ENCODE results near the gene DTHD1. TPM values are rescaled to one million over a fixed set of nuclear protein-coding genes. Genes with fewer than 3 reads are reported as not detected.

The DTHD1 gene
- total RNA-seq, 1 donor from 2014 or later: not detected

DNA sequence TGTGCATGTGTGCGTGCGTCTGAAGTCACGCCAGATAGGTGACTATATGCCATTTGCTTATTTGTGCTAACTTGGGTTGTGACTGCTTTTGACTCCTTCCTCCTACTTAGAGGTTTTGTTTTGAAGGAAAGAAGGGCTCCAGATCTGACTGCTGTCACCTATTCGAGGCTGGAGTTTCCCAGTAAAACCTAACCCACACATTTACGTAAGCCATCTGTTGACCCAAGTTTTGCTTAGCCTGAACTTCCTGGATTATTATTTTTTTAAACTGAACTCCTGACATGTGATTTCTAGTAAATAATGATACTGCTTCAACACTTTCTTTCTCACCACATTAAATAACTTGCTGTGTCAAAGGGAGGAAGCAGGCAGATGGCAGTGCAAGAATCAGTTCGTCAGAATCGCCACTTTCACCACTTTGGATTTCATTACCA, 41.5 kb downstream of the DTHD1 start:
- Mint-ChIP-seq H3K27me3 (ENCODE audit: low read depth, unreplicated experiment) (no peaks in the 10 kb centered on the region), H3K36me3 (ENCODE audit: low read depth, unreplicated experiment) (no peaks in the 10 kb centered on the region), H3K27ac (ENCODE audit: unreplicated experiment) (no peak overlapping the region), H3K4me3 (ENCODE audit: unreplicated experiment) (no peak overlapping the region), H3K9me3 (ENCODE audit: unreplicated experiment) (no peaks in the 10 kb centered on the region), H3K4me1 (ENCODE audit: low read depth, unreplicated experiment) (no peaks in the 10 kb centered on the region)
- H3K27me3 ChIP-seq (ENCODE audit: insufficient read depth, low read length): peaks cover 2% of the 10 kb centered on the region
- no peak overlapping the region for H3K4me2 ChIP-seq (ENCODE audit: low read length)
- no peaks in the 10 kb centered on the region for H3K79me2 ChIP-seq (ENCODE audit: insufficient read depth, low read length)
- H4K20me1 ChIP-seq (ENCODE audit: insufficient read depth, low read length): no peaks in the 10 kb centered on the region
- no peaks in the 10 kb centered on the region for H3K4me1 ChIP-seq (ENCODE audit: insufficient read depth, low read length)
- H3K9me3 ChIP-seq (ENCODE audit: insufficient read depth, low read depth, low read length): no peaks in the 10 kb centered on the region
- no peak overlapping the region for H3K4me3 ChIP-seq (ENCODE audit: insufficient read depth, low read depth, low read length)
- H3K9ac ChIP-seq (ENCODE audit: low read length): no peak overlapping the region
- FAIRE-seq (no peak), DNase-seq (ENCODE audit: low read depth) (no peak)
- TF ChIP-seq, protein P1, sequence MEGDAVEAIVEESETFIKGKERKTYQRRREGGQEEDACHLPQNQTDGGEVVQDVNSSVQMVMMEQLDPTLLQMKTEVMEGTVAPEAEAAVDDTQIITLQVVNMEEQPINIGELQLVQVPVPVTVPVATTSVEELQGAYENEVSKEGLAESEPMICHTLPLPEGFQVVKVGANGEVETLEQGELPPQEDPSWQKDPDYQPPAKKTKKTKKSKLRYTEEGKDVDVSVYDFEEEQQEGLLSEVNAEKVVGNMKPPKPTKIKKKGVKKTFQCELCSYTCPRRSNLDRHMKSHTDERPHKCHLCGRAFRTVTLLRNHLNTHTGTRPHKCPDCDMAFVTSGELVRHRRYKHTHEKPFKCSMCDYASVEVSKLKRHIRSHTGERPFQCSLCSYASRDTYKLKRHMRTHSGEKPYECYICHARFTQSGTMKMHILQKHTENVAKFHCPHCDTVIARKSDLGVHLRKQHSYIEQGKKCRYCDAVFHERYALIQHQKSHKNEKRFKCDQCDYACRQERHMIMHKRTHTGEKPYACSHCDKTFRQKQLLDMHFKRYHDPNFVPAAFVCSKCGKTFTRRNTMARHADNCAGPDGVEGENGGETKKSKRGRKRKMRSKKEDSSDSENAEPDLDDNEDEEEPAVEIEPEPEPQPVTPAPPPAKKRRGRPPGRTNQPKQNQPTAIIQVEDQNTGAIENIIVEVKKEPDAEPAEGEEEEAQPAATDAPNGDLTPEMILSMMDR (IDR thresholded peaks at IDR 0.05; ENCODE audit: insufficient read depth, low read depth, low read length): no peak
- no peak for TF ChIP-seq EZH2 (IDR thresholded peaks at IDR 0.05; ENCODE audit: insufficient read depth, low read length)
- H3K36me3 ChIP-seq (ENCODE audit: insufficient read depth, low read length): no peaks in the 10 kb centered on the region
- H2AFZ ChIP-seq (ENCODE audit: low read depth, low read length): no peak overlapping the region
- H3K27ac ChIP-seq (ENCODE audit: low read depth, low read length): no peak overlapping the region

DNA sequence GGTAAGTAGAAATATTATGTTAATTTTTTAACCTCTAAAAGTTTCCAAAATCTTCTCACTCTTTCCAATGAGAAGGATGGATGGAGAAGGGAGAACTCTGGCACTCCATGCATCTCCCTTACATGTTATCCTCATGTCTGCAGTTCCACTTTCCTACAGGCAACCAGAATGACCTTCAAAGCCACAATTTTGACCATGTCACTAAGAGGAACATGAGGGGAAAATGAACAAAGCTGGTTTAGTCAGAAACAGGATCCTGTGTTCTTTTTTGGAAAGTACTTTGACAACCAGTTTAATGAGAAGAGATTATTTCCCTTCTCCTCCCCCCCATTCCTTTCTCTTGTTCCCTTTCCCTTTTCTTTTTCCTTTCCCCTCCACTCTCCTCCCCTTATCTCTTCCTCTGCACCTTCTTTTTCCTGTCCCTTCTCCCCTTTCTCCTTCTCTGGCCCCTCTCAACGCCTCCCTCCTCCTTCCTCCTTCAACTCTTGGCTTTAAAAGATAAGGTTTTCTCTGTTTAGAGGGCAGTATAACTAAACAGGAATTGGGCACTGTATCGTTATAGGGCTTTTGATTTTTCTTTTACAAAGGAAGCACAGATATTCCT, 42.5 kb downstream of the DTHD1 start:
- FAIRE-seq: no peak
- Mint-ChIP-seq H3K36me3 (ENCODE audit: low read depth, unreplicated experiment) (no peaks in the 10 kb centered on the region), H3K27me3 (ENCODE audit: low read depth, unreplicated experiment) (no peaks in the 10 kb centered on the region), H3K4me3 (ENCODE audit: unreplicated experiment) (no peak overlapping the region), H3K4me1 (ENCODE audit: low read depth, unreplicated experiment) (no peaks in the 10 kb centered on the region), H3K9me3 (ENCODE audit: unreplicated experiment) (no peaks in the 10 kb centered on the region), H3K27ac (ENCODE audit: unreplicated experiment) (no peak overlapping the region)
- no peak for TF ChIP-seq EZH2 (IDR thresholded peaks at IDR 0.05; ENCODE audit: insufficient read depth, low read length)
- TF ChIP-seq, protein P1 (IDR thresholded peaks at IDR 0.05; ENCODE audit: insufficient read depth, low read depth, low read length): no peak
- Histone ChIP-seq H2AFZ (ENCODE audit: low read depth, low read length) (no peak overlapping the region), H3K27me3 (ENCODE audit: insufficient read depth, low read length) (peaks cover 2% of the 10 kb centered on the region), H3K4me2 (ENCODE audit: low read length) (no peak overlapping the region), H3K36me3 (ENCODE audit: insufficient read depth, low read length) (no peaks in the 10 kb centered on the region), H3K9ac (ENCODE audit: low read length) (no peak overlapping the region), H3K4me1 (ENCODE audit: insufficient read depth, low read length) (no peaks in the 10 kb centered on the region), H3K4me3 (ENCODE audit: insufficient read depth, low read depth, low read length) (no peak overlapping the region), H3K27ac (ENCODE audit: low read depth, low read length) (no peak overlapping the region), H4K20me1 (ENCODE audit: insufficient read depth, low read length) (no peaks in the 10 kb centered on the region), H3K9me3 (ENCODE audit: insufficient read depth, low read depth, low read length) (no peaks in the 10 kb centered on the region), H3K79me2 (ENCODE audit: insufficient read depth, low read length) (no peaks in the 10 kb centered on the region)
- DNase-seq (ENCODE audit: low read depth): no peak

DNA sequence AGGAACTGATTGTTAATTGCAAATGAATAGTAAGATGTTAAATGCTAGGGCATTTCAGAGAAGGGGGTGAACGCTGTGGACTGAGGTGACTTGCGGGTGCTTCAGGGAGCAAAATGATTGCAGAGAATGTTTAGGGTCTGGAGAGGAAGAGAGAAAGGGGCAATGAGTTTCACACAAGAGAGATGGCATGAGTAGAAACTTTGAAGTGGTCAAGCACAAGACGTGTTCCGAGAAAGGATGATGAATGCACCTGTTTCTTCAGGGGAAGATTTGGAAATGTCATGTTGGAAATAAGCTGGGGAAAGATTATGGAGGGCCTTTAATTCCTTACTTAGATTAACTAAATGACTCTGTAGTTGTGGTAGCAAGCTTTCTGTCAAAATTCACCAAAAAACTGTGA, 43.4 kb downstream of the DTHD1 start:
- Histone ChIP-seq H3K4me3 (ENCODE audit: insufficient read depth, low read depth, low read length) (no peak overlapping the region), H3K9ac (ENCODE audit: low read length) (no peak overlapping the region), H3K27me3 (ENCODE audit: insufficient read depth, low read length) (peaks cover 2% of the 10 kb centered on the region), H3K79me2 (ENCODE audit: insufficient read depth, low read length) (no peaks in the 10 kb centered on the region), H3K9me3 (ENCODE audit: insufficient read depth, low read depth, low read length) (no peaks in the 10 kb centered on the region), H2AFZ (ENCODE audit: low read depth, low read length) (no peak overlapping the region), H3K4me1 (ENCODE audit: insufficient read depth, low read length) (no peaks in the 10 kb centered on the region), H3K4me2 (ENCODE audit: low read length) (no peak overlapping the region), H3K36me3 (ENCODE audit: insufficient read depth, low read length) (no peaks in the 10 kb centered on the region), H4K20me1 (ENCODE audit: insufficient read depth, low read length) (no peaks in the 10 kb centered on the region), H3K27ac (ENCODE audit: low read depth, low read length) (no peak overlapping the region)
- FAIRE-seq: no peak
- TF ChIP-seq, protein P1 (IDR thresholded peaks at IDR 0.05; ENCODE audit: insufficient read depth, low read depth, low read length): no peak
- no peak for TF ChIP-seq EZH2 (IDR thresholded peaks at IDR 0.05; ENCODE audit: insufficient read depth, low read length)
- Mint-ChIP-seq H3K4me3 (ENCODE audit: unreplicated experiment) (no peak overlapping the region), H3K27ac (ENCODE audit: unreplicated experiment) (no peak overlapping the region), H3K36me3 (ENCODE audit: low read depth, unreplicated experiment) (no peaks in the 10 kb centered on the region), H3K9me3 (ENCODE audit: unreplicated experiment) (no peaks in the 10 kb centered on the region), H3K4me1 (ENCODE audit: low read depth, unreplicated experiment) (no peaks in the 10 kb centered on the region), H3K27me3 (ENCODE audit: low read depth, unreplicated experiment) (no peaks in the 10 kb centered on the region)
- no peak for DNase-seq (ENCODE audit: low read depth)

Measured in astrocyte (in vitro differentiated cells and primary cell).